Natural killer cell (primary cell): ENCODE data around the gene ADGRL2. TPM values are rescaled to one million over a fixed set of nuclear protein-coding genes. Genes with fewer than 3 reads are reported as not detected.

ENCODE experiments used
- ATAC-seq, 3 donors: fragments of 150-1000 bp in 2 of 3; fragments of 200-7000 bp in 1 of 3; cut with Tn5 transposase; 1 replicate in 1 of 3; 2 replicates in 2 of 3; pipeline ENCODE4 v1.10.0; 2021; ENCODE audit warnings: mild to moderate bottlenecking in 2 of 3, moderate library complexity in 2 of 3
- DNase-seq, 2 donors: peaks; one replicate each; pipeline versions ENCODE4 v3.0.0 to v3.0.0-alpha.2; 2013 to 2021; ENCODE audit warnings: mixed read lengths in 1 of 2
- H3K27ac ChIP-seq: one replicate; pipeline ENCODE4 v1.5.1; 2013; ENCODE audit warnings: mild to moderate bottlenecking, low read length
- H3K27me3 ChIP-seq: one replicate; pipeline ENCODE4 v1.6.1; 2013; ENCODE audit warnings: low read length; ENCODE audit not compliant: control insufficient read depth, insufficient read depth
- H3K36me3 ChIP-seq: one replicate; pipeline ENCODE4 v1.6.1; 2013; ENCODE audit warnings: low read length; ENCODE audit not compliant: control insufficient read depth, insufficient read depth
- H3K4me1 ChIP-seq: one replicate; pipeline ENCODE4 v1.6.1; 2013; ENCODE audit warnings: low read length; ENCODE audit not compliant: control insufficient read depth, insufficient read depth
- H3K4me3 ChIP-seq: one replicate; pipeline ENCODE4 v1.5.1; 2013; ENCODE audit warnings: low read length
- H3K9me3 ChIP-seq: one replicate; pipeline ENCODE4 v1.6.1; 2013; ENCODE audit warnings: low read length; ENCODE audit not compliant: control insufficient read depth, insufficient read depth
- H3K27ac Mint-ChIP-seq, 2 donors: one replicate each; pipeline ENCODE4 v1.8.0; 2022; ENCODE audit warnings: mild to moderate bottlenecking in 2 of 2, mixed read lengths in 2 of 2, moderate library complexity in 1 of 2
- H3K27me3 Mint-ChIP-seq, 2 donors: one replicate each; pipeline ENCODE4 v1.8.0; 2022; ENCODE audit warnings: low read depth in 2 of 2, mixed read lengths in 2 of 2
- H3K36me3 Mint-ChIP-seq: one replicate; pipeline ENCODE4 v1.8.0; 2022; ENCODE audit warnings: mixed read lengths
- H3K4me1 Mint-ChIP-seq, 2 donors: one replicate each; pipeline ENCODE4 v1.8.0; 2022; ENCODE audit warnings: mixed read lengths in 2 of 2
- H3K4me3 Mint-ChIP-seq: one replicate; pipeline ENCODE4 v1.8.0; 2022; ENCODE audit warnings: mild to moderate bottlenecking, moderate library complexity, mixed read lengths
- H3K9me3 Mint-ChIP-seq, 2 donors: one replicate each; pipeline ENCODE4 v1.8.0; 2022; ENCODE audit warnings: mixed read lengths in 2 of 2
- CTCF ChIP-seq: fragments of 200-600 bp; IDR thresholded peaks from one replicate; pipeline ENCODE4 v1.8.0; 2022; ENCODE audit warnings: antibody characterized with exemption
- WGBS: methylation state at CpG from one replicate; pipeline ENCODE4 v1.1.7; 2013; ENCODE audit warnings: missing lambda C conversion rate; ENCODE audit not compliant: insufficient coverage; 5-methylcytosine and 5-hydroxymethylcytosine counted together
- intact Hi-C: fragments of 100-400 bp; cut with micrococcal nuclease; formaldehyde crosslinking; loops from one replicate; pipeline ENCODE4 v1.14.2; 2022
- total RNA-seq, 4 donors: library from RNA; stranded (reverse); fragments of 120-200 nt in 1 of 4; gene quantifications; one replicate each; pipeline versions ENCODE4 v1.2.3 to v1.2.4, GENCODE V29; 2013 to 2022

Gene ADGRL2
- total RNA-seq, 3 donors from 2014 or later (not counting 1 experiment from before 2014, with no cell fraction given), result not detected

GRCh38 chr1:81850031-81850430 lies 49.3 kb downstream of the ADGRL2 start:
- H3K27me3 ChIP-seq, result no peaks in the 10 kb centered on the region
- 85% methylated on average over 3 of the region's 3 CpGs for WGBS
- H3K27me3 Mint-ChIP-seq, result no peaks in the 10 kb centered on the region
- H3K36me3 Mint-ChIP-seq, result no peaks in the 10 kb centered on the region
- no peak overlapping the region for H3K4me3 Mint-ChIP-seq
- no peak for TF ChIP-seq CTCF
- no peak overlapping the region for H3K27ac ChIP-seq
- intact Hi-C loops, result no loop called here
- no peak overlapping the region for H3K4me3 ChIP-seq
- H3K27ac Mint-ChIP-seq, result no peak overlapping the region
- H3K4me1 Mint-ChIP-seq, result no peaks in the 10 kb centered on the region
- DNase-seq, result no peak
- no peak for ATAC-seq
- H3K36me3 ChIP-seq, result no peaks in the 10 kb centered on the region
- H3K9me3 Mint-ChIP-seq, result peaks cover 8 to 15% of the 10 kb centered on the region in 2 donors
- no peaks in the 10 kb centered on the region for H3K9me3 ChIP-seq
- no peaks in the 10 kb centered on the region for H3K4me1 ChIP-seq

DNA sequence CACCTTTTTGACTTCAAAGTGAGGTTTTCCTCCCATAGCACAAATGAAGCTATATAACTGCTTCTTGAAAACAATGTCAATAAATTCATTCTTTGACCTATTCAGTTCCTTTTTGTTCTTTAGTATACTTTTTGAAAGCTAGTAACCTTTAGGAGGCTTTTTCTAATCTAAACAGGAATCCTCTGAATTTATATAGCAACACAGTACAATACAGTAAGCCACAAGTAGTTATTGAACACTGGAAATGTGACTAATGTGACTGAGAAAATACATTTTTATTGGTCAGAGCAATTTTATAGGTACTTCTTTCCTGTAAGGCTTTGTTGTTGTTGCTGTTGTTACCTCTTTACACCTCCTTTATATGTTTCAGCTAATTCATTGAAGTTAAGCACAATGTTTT lies 49.8 kb downstream of the ADGRL2 start:
- Histone ChIP-seq H3K27me3 (no peaks in the 10 kb centered on the region), H3K9me3 (no peaks in the 10 kb centered on the region), H3K4me1 (no peaks in the 10 kb centered on the region), H3K27ac (no peak overlapping the region), H3K4me3 (no peak overlapping the region), H3K36me3 (no peaks in the 10 kb centered on the region)
- no peaks in the 10 kb centered on the region for H3K4me1 Mint-ChIP-seq
- H3K4me3 Mint-ChIP-seq, result no peak overlapping the region
- no peaks in the 10 kb centered on the region for H3K27me3 Mint-ChIP-seq
- ATAC-seq (no peak), DNase-seq (no peak)
- H3K36me3 Mint-ChIP-seq, result no peaks in the 10 kb centered on the region
- peaks cover 8 to 16% of the 10 kb centered on the region in 2 donors for H3K9me3 Mint-ChIP-seq
- no peak for TF ChIP-seq CTCF
- no peak overlapping the region for H3K27ac Mint-ChIP-seq
- intact Hi-C loops, result no loop called here

DNA sequence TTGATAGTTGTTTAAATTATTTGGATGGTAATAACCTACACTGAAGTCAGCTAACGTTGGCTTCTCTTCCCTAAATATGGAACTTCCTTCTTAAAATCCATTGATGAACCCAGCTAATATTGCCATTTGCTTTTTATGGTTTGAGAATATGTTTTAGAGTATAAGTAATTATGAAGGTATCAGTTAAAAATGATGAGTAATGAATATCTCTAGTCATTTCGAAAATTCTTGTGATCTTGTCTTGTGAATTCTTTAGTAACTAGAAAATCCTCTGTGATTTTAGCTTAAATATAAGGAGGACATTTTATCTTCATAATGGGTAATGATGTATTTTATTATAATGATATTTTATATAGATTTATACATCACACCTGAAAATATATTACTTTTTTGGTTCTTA lies 50.5 kb downstream of the ADGRL2 start:
- DNase-seq, result no peak
- H3K4me3 Mint-ChIP-seq, result no peak overlapping the region
- no peaks in the 10 kb centered on the region for H3K36me3 Mint-ChIP-seq
- Histone ChIP-seq H3K36me3 (no peaks in the 10 kb centered on the region), H3K27me3 (no peaks in the 10 kb centered on the region), H3K4me3 (no peak overlapping the region), H3K9me3 (no peaks in the 10 kb centered on the region), H3K27ac (no peak overlapping the region), H3K4me1 (no peaks in the 10 kb centered on the region)
- WGBS, result 100% methylated on average over 1 of the region's 2 CpGs
- no peak for TF ChIP-seq CTCF
- intact Hi-C loops, result no loop called here
- H3K4me1 Mint-ChIP-seq, result no peaks in the 10 kb centered on the region
- H3K27ac Mint-ChIP-seq, result no peak overlapping the region
- H3K27me3 Mint-ChIP-seq, result no peaks in the 10 kb centered on the region
- ATAC-seq, result no peak
- peaks cover 8 to 21% of the 10 kb centered on the region in 2 donors for H3K9me3 Mint-ChIP-seq

- ATAC-seq (no peak), DNase-seq (no peak)
- Histone ChIP-seq H3K9me3 (no peaks in the 10 kb centered on the region), H3K27me3 (no peaks in the 10 kb centered on the region), H3K4me1 (no peaks in the 10 kb centered on the region), H3K27ac (no peak overlapping the region), H3K4me3 (no peak overlapping the region), H3K36me3 (no peaks in the 10 kb centered on the region)
- Mint-ChIP-seq H3K27ac (no peak overlapping the region), H3K9me3 (peaks cover 5 to 19% of the 10 kb centered on the region in 2 donors), H3K27me3 (no peaks in the 10 kb centered on the region), H3K4me3 (no peak overlapping the region), H3K36me3 (no peaks in the 10 kb centered on the region), H3K4me1 (no peaks in the 10 kb centered on the region)
- no peak for TF ChIP-seq CTCF
- intact Hi-C loops, result no loop called here
- WGBS, result 71% methylated on average over 2 of the region's 4 CpGs
These were observed 52.2 kb downstream of the ADGRL2 start for GRCh38 chr1:81852961-81853360.
